Stimulated activated CD4-positive, alpha-beta T cell treated with anti-CD3 and anti-CD28 coated beads, Interleukin-2, amount 100 ng/mL, for 4 hours (primary cell): ENCODE results near the gene SLC6A1.

Source experiments
- DNase-seq: peaks from one replicate; pipeline ENCODE4 v3.0.0-alpha.2; 2020; ENCODE audit warnings: low read depth

The SLC6A1 gene

GRCh38 chr3:10970306-10970960, 22.1 kb upstream of the SLC6A1 start:
- DNase-seq, result no peak

- DNase-seq, result no peak
Measured at GRCh38 chr3:10972072-10972782, 20.3 kb upstream of the SLC6A1 start.

GRCh38 chr3:10973046-10973595, 19.4 kb upstream of the SLC6A1 start:
- DNase-seq, result no peak

GRCh38 chr3:10974131-10974530, 18.4 kb upstream of the SLC6A1 start:
- no peak for DNase-seq

- no peak for DNase-seq
Measured at GRCh38 chr3:10974746-10975375, 17.7 kb upstream of the SLC6A1 start.

GRCh38 chr3:10975695-10976234, 16.8 kb upstream of the SLC6A1 start:
- no peak for DNase-seq

- no peak for DNase-seq
Measured at GRCh38 chr3:10976770-10977169, 15.8 kb upstream of the SLC6A1 start.

- no peak for DNase-seq
Measured at GRCh38 chr3:10977892-10978510, 14.5 kb upstream of the SLC6A1 start.

GRCh38 chr3:10978956-10979355, 13.6 kb upstream of the SLC6A1 start:
- DNase-seq, result no peak

GRCh38 chr3:10980312-10980711, 12.2 kb upstream of the SLC6A1 start:
- DNase-seq, result no peak

GRCh38 chr3:10981031-10981430, 11.5 kb upstream of the SLC6A1 start:
- no peak for DNase-seq

- DNase-seq, result no peak
Measured at GRCh38 chr3:10981961-10982360, 10.6 kb upstream of the SLC6A1 start.

- no peak for DNase-seq
Measured at GRCh38 chr3:10982782-10983181, 9.8 kb upstream of the SLC6A1 start.

- DNase-seq, result peak; percentile 4
Measured at GRCh38 chr3:10983219-10983916, 9.2 kb upstream of the SLC6A1 start.

GRCh38 chr3:10984371-10984896, 8.1 kb upstream of the SLC6A1 start:
- DNase-seq, result no peak

GRCh38 chr3:10985181-10985580, 7.4 kb upstream of the SLC6A1 start:
- DNase-seq, result no peak

GRCh38 chr3:10986592-10986991, 6.0 kb upstream of the SLC6A1 start:
- DNase-seq, result no peak

GRCh38 chr3:10988001-10988665, 4.4 kb upstream of the SLC6A1 start:
- DNase-seq, result no peak

- no peak for DNase-seq
Measured at GRCh38 chr3:10988991-10989484, 3.5 kb upstream of the SLC6A1 start.

GRCh38 chr3:10992943-10993728, 588 bp downstream of the SLC6A1 start:
- DNase-seq, result no peak
